IPS-18c (cell line): ENCODE data around the gene ERMARD.
A peak's percentile ranks its signal among the peaks of the same experiment; 100 is the strongest.

Experiments
- H3K4me3 ChIP-seq: 2 replicates; pipeline ENCODE4 v1.7.0; 2013; ENCODE audit warnings: low read depth, mild to moderate bottlenecking, low read length, moderate library complexity; ENCODE audit not compliant: insufficient read depth
- H3K9me3 ChIP-seq: one replicate; pipeline ENCODE4 v1.6.1; 2013; ENCODE audit warnings: mild to moderate bottlenecking, low read length, moderate library complexity; ENCODE audit not compliant: control insufficient read depth, insufficient read depth

The ERMARD gene

DNA sequence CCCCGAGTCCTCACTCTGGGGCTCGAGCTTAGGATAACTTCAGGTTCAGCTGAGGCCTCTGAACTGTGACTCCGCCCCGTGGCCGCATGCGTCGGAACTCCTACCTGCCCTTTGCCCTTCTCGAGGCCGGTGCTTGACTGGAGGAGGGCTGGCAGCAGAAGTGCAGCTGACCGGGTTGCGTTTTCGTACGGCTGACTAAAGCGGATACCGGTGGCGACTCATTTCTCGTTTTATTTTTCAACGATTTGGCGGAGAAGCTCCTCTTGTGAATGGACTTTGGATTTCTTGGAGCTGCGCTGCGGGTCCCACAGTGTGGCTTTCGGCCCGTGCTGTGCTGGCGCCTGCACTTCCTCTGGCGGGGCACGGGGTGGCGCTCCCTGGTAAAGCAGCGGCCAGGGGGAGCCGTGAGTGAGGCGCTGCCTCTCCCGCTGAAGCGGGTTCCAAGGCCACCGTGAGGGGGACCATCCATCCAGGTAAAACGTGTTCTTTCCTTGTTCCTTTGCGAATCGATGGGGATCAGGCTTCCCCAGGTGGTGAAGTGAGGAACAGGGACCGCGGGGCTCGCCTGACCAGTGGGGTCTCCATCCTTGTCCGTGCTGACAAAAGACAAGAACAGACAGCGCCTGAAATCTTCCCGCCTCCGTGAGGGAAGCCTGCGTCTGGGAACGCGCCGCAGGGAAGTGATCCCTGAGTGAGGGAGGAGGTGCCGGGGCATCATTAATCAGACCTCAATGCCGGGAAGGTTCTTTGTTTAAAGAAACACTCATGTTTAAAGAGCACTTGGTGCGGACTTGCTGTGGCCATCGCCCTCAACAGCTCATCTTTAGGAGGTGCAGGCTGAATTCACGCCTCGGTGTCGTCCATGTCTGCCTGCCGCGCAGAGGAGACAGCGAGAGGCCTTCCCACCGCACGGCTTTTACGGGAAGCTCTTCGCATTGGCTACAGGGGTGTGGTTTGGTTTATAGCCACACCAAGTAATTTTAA is 38.8 kb downstream of the ERMARD start:
- Histone ChIP-seq H3K4me3 (peak overlapping the region; percentile 43), H3K9me3 (no peaks in the 10 kb centered on the region)

DNA sequence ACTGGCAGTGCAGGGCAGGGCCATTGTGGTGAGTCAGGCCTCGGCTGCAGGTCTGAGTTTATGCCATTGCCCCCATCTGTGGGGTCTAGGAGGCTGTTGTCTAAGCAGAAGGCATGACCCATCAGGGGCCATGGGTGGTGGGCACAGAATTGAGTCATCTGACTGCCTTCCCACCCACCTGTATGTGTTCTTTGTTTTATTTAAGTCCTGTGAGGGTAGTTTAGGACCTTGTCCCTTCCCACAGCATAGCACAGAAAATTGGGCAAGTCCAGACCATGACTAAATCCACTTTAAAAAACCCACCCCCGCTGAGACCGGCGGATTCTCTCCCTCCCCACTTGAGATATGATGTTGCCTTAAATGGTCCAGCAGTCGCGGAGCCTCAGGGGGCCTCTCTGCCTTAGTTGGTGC is 40.3 kb downstream of the ERMARD start:
- Histone ChIP-seq H3K4me3 (no peak overlapping the region), H3K9me3 (no peaks in the 10 kb centered on the region)

DNA sequence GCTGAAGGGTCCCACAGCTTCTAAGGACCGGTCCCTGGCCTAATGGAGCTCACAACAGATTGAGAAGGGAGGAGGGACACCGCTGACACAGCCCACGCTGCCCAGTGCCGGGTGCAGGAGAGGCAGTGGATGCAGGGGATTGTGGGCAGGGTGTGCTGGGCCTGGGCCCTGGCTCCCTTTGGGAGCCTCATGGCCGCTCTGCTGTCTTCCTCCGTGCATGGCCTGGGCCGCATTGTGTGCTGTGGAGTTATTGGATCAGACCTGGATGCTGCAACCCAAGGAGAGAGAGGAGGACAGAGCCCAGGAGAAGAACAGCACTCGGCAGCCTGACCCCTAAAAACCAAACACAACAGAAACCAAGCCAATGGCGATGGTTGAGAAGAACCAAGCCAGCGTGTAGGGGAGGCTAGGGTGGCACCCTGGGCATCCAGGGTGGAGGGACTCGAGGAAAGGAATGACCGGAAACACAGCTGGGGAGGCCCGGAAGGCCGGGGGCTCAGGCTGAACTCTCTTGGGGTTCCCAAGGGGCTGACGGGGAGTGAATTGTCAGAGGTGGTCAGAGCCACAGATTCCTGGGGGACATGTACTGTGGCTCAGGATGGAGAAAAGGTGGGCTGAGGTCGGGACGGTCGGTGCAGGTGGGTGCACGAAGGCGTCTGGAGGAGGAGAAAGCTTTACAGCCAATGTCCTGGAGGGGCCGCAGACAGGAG is 41.0 kb downstream of the ERMARD start:
- no peaks in the 10 kb centered on the region for H3K9me3 ChIP-seq
- no peak overlapping the region for H3K4me3 ChIP-seq

DNA sequence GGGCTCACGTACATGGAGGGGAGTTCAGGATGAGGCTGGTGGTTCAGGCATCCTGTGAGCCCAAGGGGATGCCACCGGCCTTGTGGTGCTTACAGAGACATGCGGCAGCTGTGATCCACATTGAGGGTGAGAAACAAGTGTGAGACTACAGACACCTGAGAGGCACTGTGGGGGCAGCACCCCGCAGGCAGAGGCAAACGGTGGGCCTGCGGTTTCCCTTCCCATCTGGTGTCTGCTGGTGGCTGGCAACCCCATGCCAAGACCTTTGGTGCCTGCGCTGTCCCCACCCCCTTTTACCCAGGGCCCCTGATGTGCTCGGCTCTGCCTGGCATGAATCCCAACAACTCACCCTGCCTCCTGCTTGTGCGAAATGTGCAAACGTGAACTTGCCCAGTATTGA is 42.0 kb downstream of the ERMARD start:
- Histone ChIP-seq H3K9me3 (no peaks in the 10 kb centered on the region), H3K4me3 (no peak overlapping the region)

GRCh38 chr6:169794317-169795055 is 43.1 kb downstream of the ERMARD start:
- Histone ChIP-seq H3K9me3 (no peaks in the 10 kb centered on the region), H3K4me3 (no peak overlapping the region)

GRCh38 chr6:169795196-169795595 is 43.8 kb downstream of the ERMARD start:
- Histone ChIP-seq H3K4me3 (no peak overlapping the region), H3K9me3 (no peaks in the 10 kb centered on the region)

DNA sequence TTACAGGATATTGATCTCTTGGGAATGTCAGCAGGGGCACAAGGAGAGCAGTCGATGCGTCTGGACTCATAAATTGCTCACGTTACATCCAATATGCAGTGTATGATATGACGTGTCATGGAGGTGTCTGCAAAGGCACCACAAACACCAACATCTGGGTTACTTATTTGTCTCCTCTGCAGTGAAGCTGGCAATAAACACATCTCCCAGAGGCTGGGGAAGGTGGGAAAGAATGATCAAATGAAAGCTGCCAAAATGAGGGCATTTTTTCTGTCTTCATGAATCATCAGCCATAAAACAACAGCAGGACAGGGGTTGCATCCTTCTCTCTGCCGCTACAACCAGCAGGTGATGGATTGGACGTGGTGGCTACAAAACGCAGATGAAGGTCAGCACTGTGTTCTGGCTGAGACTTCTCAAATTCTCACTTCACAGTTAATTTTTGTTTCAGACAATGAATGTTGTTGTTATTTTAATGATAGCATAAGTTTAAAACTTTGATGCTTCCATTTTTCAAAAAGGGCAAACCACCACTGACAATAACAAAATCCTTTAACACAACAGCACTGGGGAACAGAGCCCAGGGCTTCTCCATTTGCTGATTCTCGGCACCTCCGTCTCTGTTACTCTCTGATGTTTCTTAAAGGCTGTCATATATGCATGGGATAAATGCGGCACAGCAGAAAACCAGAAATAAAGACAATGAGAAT is 47.5 kb downstream of the ERMARD start:
- H3K4me3 ChIP-seq, result no peak overlapping the region
- H3K9me3 ChIP-seq, result no peaks in the 10 kb centered on the region

GRCh38 chr6:169799474-169799926 is 48.1 kb downstream of the ERMARD start:
- Histone ChIP-seq H3K9me3 (no peaks in the 10 kb centered on the region), H3K4me3 (no peak overlapping the region)

GRCh38 chr6:169800116-169800667 is 48.8 kb downstream of the ERMARD start:
- Histone ChIP-seq H3K9me3 (no peaks in the 10 kb centered on the region), H3K4me3 (no peak overlapping the region)

DNA sequence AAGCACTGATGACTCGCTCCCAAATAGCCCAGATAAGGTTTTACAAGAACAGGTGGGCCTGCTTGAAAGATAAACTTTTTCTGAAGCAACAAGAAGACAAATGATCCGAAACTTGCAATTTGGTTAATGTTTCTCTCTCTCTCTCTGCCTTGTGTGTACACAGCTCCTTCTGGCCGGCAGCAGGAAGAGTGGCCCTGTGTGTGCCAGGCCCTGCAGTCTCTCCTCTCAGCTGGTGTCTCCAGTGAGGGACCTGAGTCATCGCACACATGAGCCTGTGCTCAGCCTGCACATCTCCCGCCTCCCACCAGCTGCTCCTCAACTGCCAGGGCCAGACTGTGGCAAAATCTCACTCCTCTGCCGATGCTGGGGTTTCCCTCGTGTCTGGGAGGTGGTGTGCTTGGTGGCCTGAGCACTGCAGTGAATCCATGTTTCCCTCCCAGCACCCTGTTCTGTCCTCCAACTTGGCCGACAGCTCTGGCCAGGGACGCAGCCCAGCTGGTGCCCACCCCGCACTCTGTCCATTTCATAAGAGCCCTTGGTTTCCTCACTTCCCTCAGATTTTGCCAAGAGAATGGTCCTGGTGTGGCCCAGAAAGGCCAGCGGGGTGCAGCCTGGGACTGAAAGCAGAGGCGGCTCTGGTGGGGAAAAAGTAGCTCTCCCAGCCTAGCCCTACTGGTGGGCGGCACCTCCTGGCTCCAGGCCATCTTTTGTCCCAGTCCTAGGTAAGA is 49.4 kb downstream of the ERMARD start:
- H3K9me3 ChIP-seq, result no peaks in the 10 kb centered on the region
- H3K4me3 ChIP-seq, result no peak overlapping the region

DNA sequence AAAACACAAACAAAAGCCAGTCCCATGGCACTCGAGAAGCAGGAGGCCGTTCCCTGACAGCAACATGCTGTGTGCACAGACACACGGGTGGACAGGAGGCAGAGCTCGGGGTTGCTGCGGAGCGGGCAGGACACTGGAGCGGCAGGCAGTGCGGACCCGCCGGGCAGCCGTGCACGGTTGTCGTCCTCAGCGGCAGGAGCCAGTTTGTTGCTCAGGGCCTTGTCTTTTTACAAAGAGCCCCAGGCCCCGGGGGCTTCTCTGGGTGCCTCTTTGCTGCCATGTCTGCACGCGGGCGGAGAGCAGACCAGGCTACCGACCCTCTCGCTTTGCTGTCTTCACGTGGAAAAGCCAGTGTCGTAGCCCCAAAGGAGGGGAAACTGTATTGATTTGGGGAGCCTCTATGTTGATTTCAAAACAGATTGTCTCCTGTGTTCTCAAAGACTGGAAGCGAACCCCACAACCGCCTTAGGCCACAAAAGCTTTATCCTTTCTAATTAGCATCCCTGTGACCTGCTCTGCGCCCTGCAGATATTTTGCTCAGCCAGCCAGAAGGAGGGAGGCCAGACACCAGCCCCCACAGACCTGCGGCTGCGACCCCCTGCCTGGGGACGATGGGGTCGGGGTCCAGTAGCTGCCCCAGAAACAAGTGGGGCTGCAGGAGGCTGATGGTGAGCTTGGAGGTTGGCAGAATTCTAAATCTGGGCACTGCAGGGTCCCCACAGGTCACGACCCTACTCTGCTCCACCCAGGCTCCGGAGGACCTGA is 50.2 kb downstream of the ERMARD start:
- H3K4me3 ChIP-seq, result no peak overlapping the region

GRCh38 chr6:169802790-169803189 is 51.4 kb downstream of the ERMARD start:
- Histone ChIP-seq H3K9me3 (no peaks in the 10 kb centered on the region), H3K4me3 (no peak overlapping the region)

More for the DNA sequence above, 50.2 kb downstream of the ERMARD start:
- no peaks in the 10 kb centered on the region for H3K9me3 ChIP-seq

DNA sequence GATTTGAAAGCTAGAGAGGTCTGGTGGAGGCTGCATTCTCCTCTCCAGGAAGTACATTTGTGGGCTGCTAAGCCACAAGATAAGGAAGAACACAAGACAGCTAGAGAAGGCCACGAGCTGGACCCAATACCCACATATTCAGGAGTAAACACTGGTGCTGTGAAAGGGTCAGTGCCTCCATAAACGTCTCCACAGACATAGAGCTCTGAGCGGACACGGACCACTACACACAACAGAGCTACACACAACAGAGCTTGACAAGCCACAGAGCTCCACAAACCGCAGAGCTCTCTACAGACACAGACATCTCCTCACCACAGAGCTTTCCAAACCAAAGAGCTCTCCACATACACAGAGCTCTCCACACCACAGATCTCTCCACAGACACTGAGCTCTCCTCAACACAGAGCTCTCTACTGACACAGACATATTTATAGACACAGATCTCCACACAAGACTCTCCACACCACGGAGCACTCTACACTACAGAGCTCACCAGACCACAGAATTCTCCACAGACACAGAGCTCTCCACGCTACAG is 51.9 kb downstream of the ERMARD start:
- Histone ChIP-seq H3K4me3 (no peak overlapping the region), H3K9me3 (no peaks in the 10 kb centered on the region)

DNA sequence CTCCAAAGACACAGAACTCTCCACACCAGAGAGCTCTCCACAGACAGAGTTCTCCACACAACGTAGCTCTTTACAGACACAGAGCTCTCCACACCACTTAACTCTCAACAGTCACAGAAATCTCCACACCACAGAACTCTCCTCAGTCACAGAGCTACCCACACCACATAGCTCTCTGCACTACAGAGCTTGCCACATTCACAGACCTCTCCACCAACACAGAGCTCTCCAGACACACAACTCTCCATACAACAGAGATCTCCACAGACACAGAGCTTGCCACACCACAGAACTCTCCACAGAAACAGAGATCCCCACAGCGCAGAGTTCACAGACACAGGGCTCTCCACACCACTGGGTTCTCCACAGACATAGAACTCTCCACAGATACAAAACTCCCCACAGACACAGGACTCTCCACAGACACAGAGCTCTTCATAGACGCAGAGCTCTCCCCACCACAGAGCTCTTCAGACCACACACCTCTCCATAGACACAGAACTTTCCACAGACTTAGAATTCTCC is 52.5 kb downstream of the ERMARD start:
- no peaks in the 10 kb centered on the region for H3K9me3 ChIP-seq
- H3K4me3 ChIP-seq, result no peak overlapping the region

DNA sequence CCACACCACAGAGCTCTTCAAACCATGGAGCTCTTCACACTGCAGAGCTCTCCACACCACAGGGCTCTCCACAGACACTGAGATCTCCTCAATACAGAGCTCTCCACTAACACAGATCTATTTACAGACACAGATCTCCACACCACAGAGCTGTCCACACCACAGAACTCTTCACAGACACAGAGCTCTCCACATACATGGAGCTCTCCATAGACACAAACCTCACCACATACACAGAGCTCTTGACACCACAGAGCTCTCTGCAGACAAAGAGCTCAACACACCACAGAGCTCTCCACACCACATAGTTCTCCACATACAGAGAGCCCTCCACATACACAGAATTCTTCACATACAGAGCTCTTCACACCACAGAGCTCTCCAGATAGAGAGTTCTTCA is 53.0 kb downstream of the ERMARD start:
- H3K4me3 ChIP-seq, result no peak overlapping the region
- no peaks in the 10 kb centered on the region for H3K9me3 ChIP-seq
